Measurements from ENCODE around the gene TIRAP.

Gene TIRAP

DNA sequence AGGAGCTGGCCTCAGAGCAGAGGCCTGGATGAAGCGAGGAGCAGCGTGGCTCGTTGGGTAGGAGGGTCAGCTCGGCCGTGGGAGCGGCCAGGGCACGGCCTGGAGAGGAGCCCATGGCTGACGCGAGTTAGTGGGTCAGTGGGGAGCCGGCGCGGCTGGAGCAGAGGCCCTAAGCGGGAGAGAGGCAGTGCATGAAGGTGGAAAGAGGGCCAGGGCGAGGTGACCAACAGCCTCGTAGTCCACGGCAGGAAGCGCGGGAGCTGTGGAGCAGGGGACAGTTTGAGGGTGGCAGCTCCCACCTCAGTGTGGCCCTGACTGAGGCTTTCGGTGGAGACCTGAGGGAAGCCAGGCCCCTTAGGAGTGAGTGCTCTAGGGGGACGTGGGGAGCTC is 45.1 kb downstream of the TIRAP start:
- no peak for DNase-seq

DNA sequence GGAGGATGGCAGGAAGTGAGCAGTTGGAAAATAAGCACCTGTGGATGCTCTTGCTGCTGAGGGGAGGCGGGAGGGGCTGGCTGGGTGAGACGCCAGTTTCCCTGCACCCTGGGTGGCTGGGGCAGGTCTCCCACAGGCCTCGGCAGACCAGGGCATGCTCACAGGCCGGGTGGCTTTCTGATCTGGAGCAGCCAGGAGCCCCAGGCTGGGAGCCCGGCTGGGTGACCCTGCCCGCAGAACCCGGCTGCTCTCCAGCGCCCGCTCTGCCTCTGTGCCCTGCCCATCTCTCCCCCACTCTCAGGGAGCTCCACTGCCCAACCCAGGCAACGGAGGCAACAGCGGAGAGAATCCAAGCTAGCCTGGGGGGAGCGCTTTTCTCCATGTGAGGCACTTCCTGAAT is 45.6 kb downstream of the TIRAP start:
- no peak for DNase-seq

DNA sequence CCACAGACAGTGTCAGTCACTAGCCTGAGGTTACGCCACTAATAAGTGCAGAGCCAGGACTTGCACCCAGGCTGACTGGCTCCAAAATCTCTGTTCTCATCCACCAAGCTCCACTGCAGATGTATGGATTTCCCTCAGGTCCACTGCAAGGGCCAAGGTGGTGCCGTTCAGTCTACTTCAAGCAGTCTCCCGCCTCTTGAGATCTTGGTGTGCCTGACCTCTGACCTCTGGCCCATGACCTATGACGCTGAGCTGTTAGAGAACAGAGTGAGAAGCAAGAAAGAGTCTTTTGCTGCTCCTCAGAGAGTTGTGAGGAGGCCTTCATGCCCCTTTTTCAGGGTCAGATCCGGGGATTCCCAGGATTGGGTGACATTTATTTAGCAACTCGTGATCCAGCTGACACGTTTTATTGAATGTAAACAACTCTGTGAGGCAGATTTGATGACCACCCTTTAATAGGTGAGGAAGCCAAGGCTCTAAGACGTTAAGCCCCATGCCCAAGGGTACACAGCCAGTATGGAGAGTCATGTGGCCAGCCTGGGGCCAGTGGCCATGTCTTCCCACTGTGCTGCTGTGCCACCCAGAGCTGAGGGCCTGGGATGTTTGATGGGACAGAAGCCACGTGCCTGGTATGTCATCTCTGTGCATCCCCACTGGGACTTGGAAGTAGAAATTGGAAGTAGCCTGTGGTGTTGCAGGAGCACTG is 46.2 kb downstream of the TIRAP start:
- no peak for DNase-seq

DNA sequence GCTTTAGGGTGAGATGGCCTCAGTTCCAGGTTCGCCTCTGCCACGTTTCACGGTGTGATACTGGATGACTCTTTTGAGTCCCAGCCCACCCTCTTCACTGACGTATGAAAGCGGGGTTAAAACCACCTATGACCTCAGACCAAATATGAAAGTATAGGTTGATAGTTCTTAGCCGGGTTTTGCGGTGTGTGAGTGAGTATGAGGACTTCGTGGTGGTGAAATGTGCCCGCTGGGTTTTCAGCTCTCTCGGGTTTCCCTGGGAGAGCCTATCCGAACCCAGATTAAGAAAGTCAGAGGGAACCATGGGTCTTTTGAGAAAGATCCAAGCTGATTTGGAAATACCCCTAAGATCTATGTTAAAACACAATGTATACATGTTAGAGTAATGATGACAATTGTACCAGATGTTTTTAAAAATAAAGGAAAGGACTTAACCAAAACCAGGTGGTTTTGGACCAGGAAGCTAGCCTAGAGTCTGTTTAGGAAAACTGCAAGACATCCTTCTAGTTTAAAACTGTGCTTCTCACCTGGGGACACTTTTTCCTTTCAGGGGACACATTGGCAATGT is 46.8 kb downstream of the TIRAP start:
- no peak for DNase-seq

DNA sequence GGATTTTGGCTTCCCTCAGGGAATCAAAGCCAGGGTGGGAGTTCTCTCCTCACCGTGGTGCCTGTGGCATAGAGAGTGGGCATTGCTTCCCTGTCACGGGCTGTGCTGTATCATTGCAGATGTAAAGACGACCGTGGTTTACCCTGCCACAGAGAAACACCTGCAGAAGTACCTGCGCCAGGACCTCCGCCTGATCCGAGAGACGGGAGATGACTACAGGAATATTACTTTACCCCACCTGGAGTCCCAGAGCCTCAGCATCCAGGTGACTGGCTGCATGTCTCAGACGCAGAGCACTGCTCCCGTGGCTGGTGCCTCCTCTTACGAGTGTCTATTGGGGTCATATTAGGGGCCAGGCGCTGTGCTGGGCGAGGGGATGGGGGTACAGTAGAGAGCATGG is 48.4 kb downstream of the TIRAP start:
- no peak for DNase-seq

DNA sequence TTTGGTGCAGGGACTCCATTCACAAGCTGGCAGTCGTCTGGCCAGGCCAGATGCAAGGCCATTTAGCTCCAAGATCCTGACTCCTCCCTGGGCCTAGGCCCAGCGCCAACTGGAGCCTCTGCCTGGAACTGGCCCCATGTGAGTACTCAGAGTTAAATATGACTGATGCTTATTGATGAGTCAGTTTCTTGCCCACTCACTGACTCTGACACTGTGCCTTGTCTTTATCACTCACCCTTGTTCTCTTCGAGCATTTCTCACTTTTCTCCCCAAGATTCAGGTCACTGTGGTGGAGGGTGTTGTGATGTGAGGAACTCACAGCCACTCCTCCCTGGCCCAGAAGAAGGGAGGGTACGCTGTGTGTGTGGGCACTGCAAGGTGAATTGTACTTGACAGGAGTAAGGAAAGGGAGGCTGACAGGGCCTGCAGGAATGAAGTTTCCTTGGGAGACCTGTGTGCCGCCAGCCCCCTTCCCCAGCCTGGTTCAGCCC is 49.4 kb downstream of the TIRAP start:
- no peak for DNase-seq

DNA sequence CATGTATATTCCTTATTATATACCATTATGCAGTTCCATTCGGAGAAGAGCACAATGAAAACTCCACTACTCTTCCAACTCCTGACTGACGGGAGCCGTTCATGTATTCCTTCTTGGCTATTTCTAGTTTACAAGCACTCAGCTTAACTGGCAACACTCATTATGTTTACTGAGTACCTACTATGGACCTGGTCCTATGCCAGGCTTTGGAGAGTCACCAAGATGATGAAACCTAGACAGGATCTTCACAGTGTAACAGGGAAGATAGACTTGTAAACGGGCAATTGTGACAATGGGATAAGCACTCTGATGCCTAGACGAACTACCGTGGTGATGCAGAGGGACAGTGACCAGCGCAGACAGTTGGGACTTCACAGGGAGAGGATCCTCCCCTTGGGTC is 50.2 kb downstream of the TIRAP start:
- DNase-seq, result no peak

DNA sequence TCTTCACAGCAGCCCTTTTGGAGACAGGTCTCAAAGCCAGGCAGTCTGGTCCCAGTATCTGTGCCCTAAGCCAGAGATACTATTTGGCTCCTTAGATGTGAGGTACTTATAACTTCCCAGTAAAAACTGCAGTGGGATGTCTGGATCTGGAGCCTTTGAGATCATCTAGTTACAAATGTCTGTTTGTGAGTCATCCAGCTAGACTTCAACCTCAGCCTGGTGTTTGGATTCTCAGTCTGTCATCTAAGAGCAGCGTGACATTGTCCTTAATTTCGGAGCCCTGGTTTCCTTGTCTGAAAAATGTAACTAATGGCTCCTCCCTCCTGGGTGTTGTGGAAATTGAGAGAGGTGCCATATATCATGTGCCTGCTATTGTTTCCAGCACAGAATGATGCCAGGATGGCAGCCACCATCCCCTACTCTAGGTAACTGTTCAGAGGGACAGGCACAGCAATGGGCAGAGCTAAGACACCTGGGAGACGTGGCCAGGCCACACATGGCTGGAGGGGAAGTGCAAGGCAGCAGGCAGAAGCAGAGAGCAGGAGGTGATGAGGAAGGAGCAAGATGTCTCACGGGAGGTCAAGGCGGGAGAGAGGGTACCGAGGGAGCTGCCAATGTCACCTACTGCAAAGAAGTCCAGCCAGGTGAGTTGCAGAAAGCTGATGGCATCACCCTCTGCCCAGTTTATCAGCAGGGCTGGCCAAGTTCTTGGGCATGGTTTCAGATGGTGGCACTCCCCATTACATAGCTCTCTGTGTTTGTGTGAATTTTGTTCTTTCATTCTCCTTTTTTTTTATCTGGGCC is 52.0 kb downstream of the TIRAP start:
- DNase-seq, result no peak

DNA sequence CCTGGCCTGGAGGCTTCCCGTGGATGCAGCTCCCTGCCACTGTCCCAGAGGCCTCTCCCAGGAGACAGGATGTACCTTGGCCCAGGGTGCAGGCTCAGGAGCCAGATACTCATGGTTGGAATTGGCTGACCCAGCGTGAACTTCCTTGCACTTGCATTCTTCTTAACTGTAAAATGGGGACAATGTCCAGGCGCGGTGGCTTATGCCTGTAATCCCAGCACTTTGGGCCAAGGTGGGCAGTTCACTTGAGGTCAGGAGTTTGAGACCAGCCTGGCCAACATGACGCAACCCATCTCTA is 52.5 kb downstream of the TIRAP start:
- DNase-seq, result no peak

DNA sequence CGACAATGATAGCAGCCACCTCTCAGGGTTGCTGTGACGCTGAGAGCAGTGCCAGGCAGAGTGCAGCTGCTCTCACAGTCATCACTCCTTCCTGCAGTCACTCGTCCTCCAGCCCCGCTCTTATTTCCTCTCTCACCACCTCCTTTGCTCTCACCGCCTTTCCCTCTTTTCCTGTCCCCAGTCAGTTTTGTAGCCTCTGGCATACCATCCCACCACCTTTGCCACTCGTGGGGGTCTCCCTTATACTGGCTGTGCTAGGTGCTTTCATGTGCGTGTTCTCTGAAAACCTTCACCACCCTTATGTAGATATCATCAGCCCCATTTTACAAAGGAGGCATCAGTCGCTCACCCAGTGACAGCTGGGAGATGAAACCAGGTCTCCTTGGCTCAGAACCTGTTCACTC is 53.2 kb downstream of the TIRAP start:
- no peak for DNase-seq

DNA sequence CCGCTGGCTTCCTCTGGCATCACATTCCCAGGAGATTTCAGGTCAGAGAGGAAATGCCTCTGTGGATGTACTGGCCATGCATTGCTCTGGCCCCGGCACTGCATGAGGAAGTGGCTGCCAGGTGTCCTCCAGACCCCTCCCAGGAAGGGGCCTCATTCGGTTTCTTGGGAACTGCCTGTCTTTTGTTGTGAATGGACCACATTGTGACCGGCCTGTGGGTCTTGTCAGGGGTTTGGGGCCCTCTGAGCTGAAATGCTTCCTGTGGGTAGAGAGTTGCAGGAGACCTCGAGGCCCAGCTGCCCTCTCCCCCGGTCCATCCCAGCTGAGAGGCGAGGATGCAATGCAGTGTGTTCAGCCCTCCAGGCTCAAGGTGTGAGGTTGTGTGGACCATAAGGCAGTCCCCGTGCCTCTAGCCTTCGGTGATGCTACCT is 53.8 kb downstream of the TIRAP start:
- no peak for DNase-seq

DNA sequence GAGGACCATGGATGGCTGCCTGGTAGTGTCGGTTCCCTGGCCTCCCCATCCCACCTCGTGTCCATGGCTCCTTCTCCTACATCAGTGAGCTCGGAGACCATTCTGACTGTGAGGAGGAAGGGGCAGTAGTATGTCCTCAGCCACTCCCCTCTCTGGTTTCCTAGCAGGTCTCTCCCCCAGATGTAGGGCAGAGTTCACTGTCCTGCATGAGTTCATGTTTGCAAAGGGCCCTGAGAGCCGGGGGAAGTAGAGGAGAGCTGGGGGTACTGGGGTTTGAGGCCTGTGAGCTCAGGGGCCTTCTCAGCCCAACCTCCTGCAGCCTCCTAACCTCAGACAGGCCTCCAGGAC is 54.2 kb downstream of the TIRAP start:
- DNase-seq, result no peak

DNA sequence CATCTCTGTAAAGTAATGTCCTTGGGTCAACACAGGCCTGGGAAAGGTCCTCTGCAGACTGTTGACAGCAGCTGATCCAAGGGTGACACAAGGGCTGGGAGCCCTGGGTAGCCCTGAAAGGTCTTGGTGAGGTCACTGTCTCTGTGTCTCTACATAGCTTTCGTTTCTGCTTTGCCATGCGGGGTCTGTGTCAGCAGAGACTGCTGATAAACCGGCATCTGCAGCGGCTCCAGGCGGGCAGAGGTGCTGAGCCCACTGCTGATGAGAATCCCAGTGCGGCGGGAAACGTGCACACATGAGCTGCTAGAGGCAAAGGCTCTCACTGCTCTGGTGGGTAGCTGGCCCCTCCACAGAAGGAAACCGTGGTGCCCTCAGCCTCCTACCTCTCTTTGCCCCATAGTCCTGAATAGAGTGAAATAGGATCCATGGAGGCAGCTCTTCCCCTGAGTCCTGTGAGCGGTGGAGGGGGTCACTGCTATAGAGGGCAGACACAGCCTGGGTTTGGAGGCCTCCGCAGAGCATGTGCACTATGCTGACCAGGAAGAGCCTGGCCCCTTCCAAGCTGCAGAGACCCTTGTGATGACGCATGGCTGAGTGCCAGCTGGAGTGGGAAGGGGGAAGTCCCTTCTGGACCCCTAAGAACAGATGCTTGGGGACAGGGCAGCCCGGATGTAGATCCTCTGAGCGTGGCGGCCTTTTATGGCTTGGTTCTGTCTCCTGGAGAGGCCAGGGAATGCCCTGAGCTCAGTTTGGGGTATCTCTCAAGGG is 54.8 kb downstream of the TIRAP start:
- DNase-seq, result no peak

DNA sequence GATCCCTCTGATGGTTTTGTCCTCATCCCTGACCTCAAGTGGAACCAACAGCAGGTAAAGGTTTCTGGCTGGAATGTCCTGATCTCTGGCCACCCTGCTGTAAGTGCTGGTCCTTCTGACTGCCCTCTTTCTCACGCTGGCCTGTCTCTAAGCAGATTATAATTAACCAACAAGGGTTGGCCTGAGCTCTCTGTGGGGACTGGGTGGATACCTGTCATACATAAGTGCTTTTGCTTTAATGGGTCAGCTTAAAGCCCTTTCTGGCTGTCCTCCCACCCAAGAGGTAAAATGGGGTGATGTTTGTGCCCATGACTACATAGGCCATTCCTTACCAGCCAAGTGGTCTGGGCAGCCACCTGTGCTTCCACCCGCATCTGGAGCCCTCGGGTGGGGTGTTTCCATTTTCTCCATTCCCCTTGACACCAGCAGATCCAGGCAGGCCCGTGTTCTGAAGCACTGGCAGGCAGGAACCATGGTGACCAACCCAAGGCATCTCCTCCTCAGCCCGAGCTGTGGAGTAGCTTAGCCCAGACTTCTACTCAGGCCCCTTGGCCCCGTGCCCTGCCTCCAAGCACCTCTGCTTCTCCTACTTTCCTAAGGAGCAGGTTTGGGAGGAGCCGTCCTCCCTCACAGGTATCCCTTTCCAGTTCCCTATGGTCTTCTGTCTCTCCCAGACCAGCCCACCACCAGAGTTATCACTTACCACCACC is 55.6 kb downstream of the TIRAP start:
- DNase-seq, result no peak

DNA sequence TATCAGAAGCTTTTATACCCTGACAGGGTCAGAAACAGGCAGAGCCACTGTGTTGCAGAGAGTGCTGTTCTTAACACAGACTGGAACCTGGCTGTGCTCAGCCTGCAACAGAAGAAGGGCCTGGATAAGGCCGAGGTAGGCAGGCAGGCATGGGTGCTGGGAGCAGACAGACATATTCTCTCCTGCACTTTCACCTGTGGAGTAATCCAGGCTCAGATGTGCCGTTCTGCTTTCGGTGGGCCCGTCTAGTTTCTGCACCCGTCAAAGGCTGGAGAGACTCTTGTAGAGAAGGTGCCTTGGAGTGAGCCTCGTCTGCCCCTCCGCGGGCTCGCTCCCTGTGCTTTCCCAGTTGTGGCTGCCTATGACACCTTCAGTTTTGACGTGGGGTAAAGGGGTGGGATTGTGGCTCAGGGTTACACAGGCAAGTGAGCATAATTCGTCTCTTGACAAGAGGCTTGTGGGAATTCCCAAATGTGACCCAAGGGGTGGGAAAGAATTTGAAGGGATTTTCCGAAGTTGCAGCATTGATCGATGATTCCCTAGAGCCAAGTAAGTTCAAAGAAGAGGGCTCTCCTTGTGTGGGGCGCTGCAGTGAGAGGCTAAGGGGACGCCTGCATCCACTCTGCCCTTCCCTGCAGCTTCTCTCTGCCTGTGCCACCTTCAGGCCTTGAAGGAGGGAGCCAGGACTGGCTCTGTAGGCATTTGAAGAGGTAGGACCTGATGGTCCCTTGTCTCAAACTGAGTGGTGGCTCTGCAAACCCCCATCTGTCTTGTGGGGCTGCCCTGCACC is 56.4 kb downstream of the TIRAP start:
- DNase-seq, result no peak

DNA sequence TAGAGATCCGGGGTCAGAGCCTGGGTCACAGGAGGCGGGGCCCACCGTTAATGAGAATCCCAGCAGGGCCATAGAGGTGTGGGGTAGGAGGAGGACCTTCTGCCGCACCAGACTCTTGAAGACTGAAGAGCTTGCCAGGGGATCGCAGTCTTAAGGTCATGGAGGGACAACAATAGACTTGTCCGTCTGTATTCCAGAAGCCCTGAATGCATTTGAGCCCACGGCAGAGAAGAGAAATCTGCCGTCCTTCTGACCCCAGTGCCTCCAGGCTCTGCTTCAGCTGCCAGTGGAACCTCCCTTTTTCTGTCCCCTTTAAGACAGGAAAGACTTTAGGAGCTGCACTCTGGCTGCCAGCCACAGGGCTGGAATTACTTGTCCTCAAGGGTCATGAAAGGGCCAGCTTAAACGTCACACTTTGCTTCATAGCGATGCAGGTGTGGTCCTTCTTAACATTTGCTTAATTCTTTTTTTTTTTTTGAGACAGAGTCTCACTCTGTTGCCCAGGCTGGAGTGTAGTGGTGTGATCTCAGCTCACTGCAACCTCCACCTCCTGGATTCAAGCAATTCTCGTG is 57.1 kb downstream of the TIRAP start:
- no peak for DNase-seq

DNA sequence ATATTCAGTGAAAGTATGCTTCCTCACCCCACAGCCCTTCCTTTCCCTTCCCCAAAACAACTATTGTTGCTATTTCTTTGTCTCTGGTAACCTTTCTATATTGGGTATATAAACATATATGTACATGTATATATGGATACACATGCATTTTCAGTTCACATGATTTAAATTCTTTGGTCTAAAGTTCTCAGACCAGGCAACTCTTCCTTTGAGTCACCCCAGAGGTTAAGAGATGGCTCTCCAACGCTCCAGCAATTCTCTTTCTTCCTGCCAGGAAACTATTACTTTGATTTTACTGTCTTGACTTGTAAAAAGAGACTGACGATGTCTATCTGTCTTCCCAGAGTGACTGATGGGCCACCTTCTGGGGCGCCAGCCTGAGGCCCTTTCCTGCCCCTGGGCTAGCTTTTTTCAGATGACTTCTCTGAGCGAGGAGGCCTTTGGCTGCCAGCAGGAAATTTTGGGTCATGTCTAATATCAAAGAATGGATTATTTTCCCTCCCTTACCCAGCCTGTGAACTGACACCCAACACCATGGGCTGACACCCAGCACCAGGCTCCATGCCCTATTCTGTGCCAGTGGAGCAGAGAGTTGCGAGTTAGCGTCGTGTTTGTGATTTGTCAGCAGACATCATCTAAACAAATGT is 58.2 kb downstream of the TIRAP start:
- DNase-seq, result no peak

DNA sequence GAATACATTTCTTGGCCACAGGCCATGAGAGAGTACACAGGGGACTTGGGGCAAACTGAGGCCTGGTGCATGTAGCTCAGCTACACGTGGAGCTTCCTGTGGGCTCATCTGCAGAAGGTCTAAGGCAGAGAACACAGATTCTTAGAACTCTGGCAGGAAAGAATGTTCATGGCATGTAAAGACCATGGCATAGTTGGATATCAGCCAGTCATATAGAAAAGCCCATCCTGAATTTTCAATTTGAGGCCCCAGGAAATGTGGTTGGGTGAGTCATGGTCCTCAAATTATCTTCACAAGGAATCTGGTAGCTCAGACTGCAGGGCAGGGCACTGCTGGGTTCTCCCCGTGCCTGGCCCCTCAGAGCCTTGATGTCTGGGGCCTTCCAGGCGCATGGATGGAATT is 58.9 kb downstream of the TIRAP start:
- DNase-seq, result no peak

DNA sequence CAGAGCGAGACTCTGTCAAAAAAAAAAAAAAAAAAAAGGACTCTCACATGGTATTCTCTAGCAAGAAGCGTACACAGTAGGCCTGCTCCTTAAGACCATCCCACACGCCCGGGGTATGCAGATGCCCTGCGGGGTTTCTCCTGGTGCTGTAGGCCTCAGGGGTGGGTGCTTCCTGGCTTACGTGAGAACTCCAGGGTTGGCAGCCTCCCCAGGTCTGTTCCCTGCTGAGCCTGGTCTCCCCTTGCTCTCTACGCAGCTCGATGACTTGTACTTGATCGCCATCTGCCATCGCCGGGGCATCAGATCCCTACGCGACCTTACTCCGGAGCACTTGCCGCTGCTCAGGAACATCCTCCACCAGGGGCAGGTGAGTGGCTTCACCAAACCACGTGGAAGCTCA is 60.2 kb downstream of the TIRAP start:
- no peak for DNase-seq
